Mucosa of descending colon (tissue), 3 donors: Measurements from ENCODE around the gene EFNB1. TPM values are rescaled to one million over a fixed set of nuclear protein-coding genes. Genes with fewer than 3 reads are reported as not detected.
"Not testable (repeated sequence)": the region's sequence is repeated elsewhere in the genome, so short reads cannot be mapped to it uniquely, and the experiment has no call there.

Source experiments
- ATAC-seq: fragments of 200-7000 bp; cut with Tn5 transposase; one replicate; pipeline ENCODE4 v1.9.1; 2020; ENCODE audit warnings: mild to moderate bottlenecking, moderate library complexity
- DNase-seq, 3 donors: peaks; one replicate each; pipeline ENCODE4 v3.0.0-alpha.2; 2020
- H3K36me3 ChIP-seq: fragments of 200-600 bp; one replicate; pipeline ENCODE4 v1.8.0; 2021; ENCODE audit warnings: low read depth, mild to moderate bottlenecking
- H3K4me1 ChIP-seq: fragments of 200-600 bp; one replicate; pipeline ENCODE4 v1.8.0; 2021; ENCODE audit warnings: low read depth, mild to moderate bottlenecking
- H3K4me3 ChIP-seq: fragments of 200-600 bp; one replicate; pipeline ENCODE4 v1.8.0; 2021; ENCODE audit warnings: mild to moderate bottlenecking
- H3K9me3 ChIP-seq: fragments of 200-600 bp; one replicate; pipeline ENCODE4 v1.8.0; 2021; ENCODE audit warnings: mild to moderate bottlenecking
- CTCF ChIP-seq: fragments of 200-600 bp; IDR thresholded peaks from one replicate; pipeline ENCODE4 v1.8.0; 2022; ENCODE audit warnings: antibody characterized with exemption, mild to moderate bottlenecking
- intact Hi-C, 2 donors: fragments of 100-400 bp; cut with DNase I in 1 of 2; cut with micrococcal nuclease in 1 of 2; formaldehyde crosslinking; loops; one replicate each; pipeline versions ENCODE4 v1.11.0 to v1.11.1; 2022; cut with DNase I, micrococcal nuclease
- total RNA-seq, 3 donors: library from RNA; stranded (reverse); fragmentation: NEBNext Ultra II Directional in 2 of 3; extraction: Animal tissue kit (Norgen Biotek cat#: 25700) in 2 of 3; gene quantifications; one replicate each; pipeline versions ENCODE4 v1.2.1 to v1.2.4, GENCODE V29; 2021 to 2023
- donor health status: DM: no; HTN: no; CAD: no; lungs with moderate emphysema.
- donor health status: DM: no; HTN: no; CAD: no.
- donor health status: DM: no; HTN: yes; CAD: no.

Gene EFNB1
- total RNA-seq, 3 donors from 2014 or later = 41.7 to 81.5 (median 66.3) TPM

GRCh38 chrX:68794461-68794860 is 34.4 kb upstream of the EFNB1 start:
- no peaks in the 10 kb centered on the region for H3K4me1 ChIP-seq
- no peak for TF ChIP-seq CTCF
- DNase-seq (no peak), ATAC-seq (no peak)
- no peaks in the 10 kb centered on the region for H3K36me3 ChIP-seq
- H3K9me3 ChIP-seq = no peaks in the 10 kb centered on the region
- H3K4me3 ChIP-seq = no peak overlapping the region
- intact Hi-C loops = no loop called here

- no peak for ATAC-seq
- no peaks in the 10 kb centered on the region for H3K4me1 ChIP-seq
- no peaks in the 10 kb centered on the region for H3K9me3 ChIP-seq
- TF ChIP-seq CTCF = no peak
- intact Hi-C loops = no loop called here
- H3K4me3 ChIP-seq = no peak overlapping the region
- no peaks in the 10 kb centered on the region for H3K36me3 ChIP-seq
- DNase-seq = no peak
Observed at GRCh38 chrX:68795741-68796140, 33.1 kb upstream of the EFNB1 start.

- H3K4me1 ChIP-seq, ATAC-seq, H3K36me3 ChIP-seq, DNase-seq, H3K4me3 ChIP-seq, H3K9me3 ChIP-seq, intact Hi-C loops: not testable (repeated sequence)
Observed at GRCh38 chrX:68798400-68798799, 30.4 kb upstream of the EFNB1 start.

- H3K4me1 ChIP-seq = no peaks in the 10 kb centered on the region
- no peak for TF ChIP-seq CTCF
- no peaks in the 10 kb centered on the region for H3K9me3 ChIP-seq
- no peak overlapping the region for H3K4me3 ChIP-seq
- no peaks in the 10 kb centered on the region for H3K36me3 ChIP-seq
- ATAC-seq = no peak
- DNase-seq = no peak
- intact Hi-C loops = no loop called here
Observed at GRCh38 chrX:68801737-68802290, 27.0 kb upstream of the EFNB1 start.

GRCh38 chrX:68807818-68808217 is 21.0 kb upstream of the EFNB1 start:
- no peaks in the 10 kb centered on the region for H3K36me3 ChIP-seq
- TF ChIP-seq CTCF = no peak
- intact Hi-C loops = no loop called here
- H3K4me1 ChIP-seq = no peaks in the 10 kb centered on the region
- no peak for DNase-seq
- no peak for ATAC-seq
- no peaks in the 10 kb centered on the region for H3K9me3 ChIP-seq
- no peak overlapping the region for H3K4me3 ChIP-seq

GRCh38 chrX:68808686-68809357 is 20.0 kb upstream of the EFNB1 start:
- DNase-seq (no peak), ATAC-seq (no peak)
- H3K4me3 ChIP-seq = no peak overlapping the region
- TF ChIP-seq CTCF = no peak
- no peaks in the 10 kb centered on the region for H3K4me1 ChIP-seq
- no peaks in the 10 kb centered on the region for H3K9me3 ChIP-seq
- intact Hi-C loops = no loop called here
- H3K36me3 ChIP-seq = no peaks in the 10 kb centered on the region
